ENCODE data around the gene MRPS7. TPM values are rescaled to one million over a fixed set of nuclear protein-coding genes. Genes with fewer than 3 reads are reported as not detected.

Gene MRPS7
- total and polyA plus RNA-seq, 2 of the 8 experiments (the other 6 are each of a cell fraction or from before 2014, with no cell fraction given), result 63.4 to 79.4 TPM

GRCh38 chr17:75218131-75218530, 43.5 kb upstream of the MRPS7 start:
- Histone ChIP-seq H2AK5ac (ENCODE audit: low read depth, low read length) (no peak overlapping the region), H2BK120ac (replicated peaks; ENCODE audit: low read depth, low read length) (no peak overlapping the region), H3K4me1 (replicated peaks in 1 of 4; ENCODE audit: control insufficient read depth in 3 of 4, insufficient read depth in 4 of 4, low read length in 3 of 4) (no peaks in the 10 kb centered on the region), H3K4me2 (ENCODE audit: insufficient read depth in 1 of 2, low read depth in 2 of 2, low read length in 2 of 2) (no peak overlapping the region), H3K27ac (ENCODE audit: low read depth, low read length) (no peak overlapping the region), H4K5ac (ENCODE audit: insufficient read length, low read depth, low read length) (no peak overlapping the region), H3K27me3 (replicated peaks in 1 of 4; ENCODE audit: control insufficient read depth in 3 of 4, extremely low read depth in 1 of 4, insufficient read depth in 3 of 4, low read length in 3 of 4) (no peaks in the 10 kb centered on the region), H3K23me2 (ENCODE audit: low read depth, low read length) (no peaks in the 10 kb centered on the region), H3K18ac (ENCODE audit: extremely low read depth, low read length) (no peak overlapping the region), H4K8ac (ENCODE audit: extremely low read depth, insufficient read depth, low read length) (no peak overlapping the region), H4K20me1 (replicated peaks in 1 of 2; ENCODE audit: control insufficient read depth in 1 of 2, insufficient read depth in 2 of 2, low read length in 2 of 2) (peaks cover 2 to 3% of the 10 kb centered on the region in 2 experiments), H2BK20ac (ENCODE audit: low read length) (no peak overlapping the region), H3K14ac (ENCODE audit: insufficient read length) (no peak overlapping the region), H3K23ac (ENCODE audit: insufficient read length) (no peak overlapping the region), H2BK12ac (ENCODE audit: low read depth, low read length) (no peak overlapping the region), H3K4me3 (ENCODE audit: extremely low read depth in 1 of 4, insufficient read depth in 2 of 4, low read depth in 3 of 4, low read length in 4 of 4) (no peak overlapping the region), H2AFZ (ENCODE audit: low read length) (no peak overlapping the region), H2BK5ac (ENCODE audit: low read depth, low read length) (no peak overlapping the region), H4K91ac (replicated peaks; ENCODE audit: insufficient read length, low read length) (no peak overlapping the region), H2BK15ac (ENCODE audit: low read length) (no peak overlapping the region), H3K56ac (replicated peaks; ENCODE audit: insufficient read length, low read depth, low read length) (no peak overlapping the region), H3K9me3 (ENCODE audit: insufficient read depth in 2 of 2, low read depth in 1 of 2, low read length in 1 of 2) (no peaks in the 10 kb centered on the region), H3K36me3 (ENCODE audit: control insufficient read depth in 2 of 4, insufficient read depth in 4 of 4, low read length in 3 of 4) (peaks cover 12 to 63% (median 46%) of the 10 kb centered on the region in 4 experiments), H3K79me1 (ENCODE audit: low read depth, low read length) (0 out of 2 replicates have a peak, but pooled peaks cover 3% of the 10 kb centered on the region), H3K4ac (replicated peaks; ENCODE audit: insufficient read length, low read depth, low read length) (no peak overlapping the region), H3K9ac (replicated peaks in 1 of 4; ENCODE audit: extremely low read depth in 1 of 4, low read depth in 3 of 4, low read length in 3 of 4) (no peak overlapping the region), H3K79me2 (ENCODE audit: control insufficient read depth in 1 of 2, insufficient read depth in 2 of 2, low read length in 2 of 2) (no peaks in the 10 kb centered on the region)
- CTCF ChIA-PET (ENCODE audit: partially characterized antibody), result interaction anchor here (0.6 to 1.3 kb wide), 6 partner anchors 16 to 196 kb away, joined by 3 to 6 read pairs (median 4); no protein-coding TSS in a partner anchor
- 90% methylated on average over 6 of the region's 6 CpGs; no CpG with 5 or more reads in 1 of the 2 experiments for WGBS, 2 experiments (ENCODE audit: extremely low coverage in 1 of 2, insufficient coverage in 1 of 2, insufficient read length in 1 of 2, insufficient replicate concordance in 2 of 2, low coverage in 1 of 2, low lambda C conversion rate in 2 of 2, missing lambda C conversion rate in 1 of 2)
- FAIRE-seq (no peak), DNase-seq (ENCODE audit: low read depth in 1 of 2, low spot score in 2 of 2) (no peak)
- no peak for TF ChIP-seq PHF8 (conservative IDR thresholded peaks at IDR 0.05; ENCODE audit: low read depth, low read length)
- TF ChIP-seq TAF7 (optimal IDR thresholded peaks at IDR 0.05; ENCODE audit: borderline replicate concordance, low read depth, low read length), result no peak
- TF ChIP-seq RFX5 (IDR thresholded peaks at IDR 0.05; ENCODE audit: borderline replicate concordance, low read depth, low read length), result no peak
- no peak for TF ChIP-seq TCF12 (IDR thresholded peaks at IDR 0.05; ENCODE audit: low read depth, low read length)
- TF ChIP-seq SP1 (IDR thresholded peaks at IDR 0.05; ENCODE audit: low read depth, low read length), result no peak
- TF ChIP-seq ZNF274 (IDR thresholded peaks at IDR 0.05; ENCODE audit: borderline replicate concordance, extremely low read depth, low read length), result no peak
- no peak for TF ChIP-seq EGR1 (IDR thresholded peaks at IDR 0.05; ENCODE audit: borderline replicate concordance, low read depth, low read length)
- TF ChIP-seq CHD2 (IDR thresholded peaks at IDR 0.05; ENCODE audit: low read length), result no peak
- no peak for TF ChIP-seq SP2 (IDR thresholded peaks at IDR 0.05; ENCODE audit: low read length)
- POLR2A ChIA-PET (ENCODE audit: partially characterized antibody), result interaction anchor here (0.9 to 6.1 kb wide), 5 partner anchors 12 to 22 kb away, joined by 3 to 29 read pairs (median 4); partner anchors contain the start of gene NUP85
